ENCODE data around the gene PGF. TPM values are rescaled to one million over a fixed set of nuclear protein-coding genes. Genes with fewer than 3 reads are reported as not detected.

PGF gene
- total RNA-seq, 2 donors from 2014 or later, result 5.0 to 7.6 TPM

DNA sequence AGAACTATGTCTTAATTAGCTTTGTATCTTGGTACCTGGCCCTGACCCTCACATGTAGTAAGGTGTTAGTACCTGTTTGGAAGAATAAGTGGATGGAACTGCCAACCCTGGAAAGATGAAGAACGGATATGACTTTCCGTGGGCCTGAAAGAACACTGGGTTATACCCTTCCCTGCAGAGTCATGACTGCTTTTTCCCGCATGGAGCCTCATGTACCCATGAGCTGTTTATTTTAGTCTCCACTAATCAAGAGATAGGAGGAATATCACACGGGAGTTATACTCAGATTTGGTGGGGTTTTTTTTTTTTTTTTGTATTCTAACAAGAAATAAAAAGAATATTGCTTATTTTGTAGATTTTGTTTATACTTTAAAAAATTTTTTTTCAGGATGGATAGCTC, 57.8 kb downstream of the PGF start:
- peaks cover 98% of the 10 kb centered on the region for H3K36me3 Mint-ChIP-seq (ENCODE audit: low read depth)

DNA sequence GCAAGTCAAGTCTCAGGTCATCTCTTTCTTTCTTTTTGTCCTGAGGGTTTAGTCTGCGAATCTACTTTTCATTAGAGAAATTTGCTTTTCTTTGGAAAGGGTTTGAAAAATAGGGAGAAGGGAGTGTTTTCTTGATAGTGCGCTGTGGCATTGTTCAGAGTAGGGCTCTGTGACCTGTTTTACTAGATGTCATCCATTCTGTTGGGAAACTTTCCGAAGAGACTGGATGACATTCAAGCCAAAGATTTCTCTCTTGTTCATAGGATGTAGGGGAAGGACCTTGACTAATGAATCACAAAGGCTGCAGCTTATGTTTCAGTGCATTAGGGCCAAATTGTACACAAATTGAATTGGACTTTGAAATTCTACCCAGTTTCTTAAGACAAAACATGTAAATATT, 59.0 kb downstream of the PGF start:
- H3K27ac ChIP-seq (ENCODE audit: low read depth, low read length), result no peak overlapping the region
- H3K36me3 ChIP-seq (ENCODE audit: control insufficient read depth, insufficient read depth, low read length), result peaks cover 96% of the 10 kb centered on the region
- Mint-ChIP-seq H3K9me3 (no peaks in the 10 kb centered on the region), H3K36me3 (ENCODE audit: low read depth) (peaks cover 98% of the 10 kb centered on the region), H3K27me3 (ENCODE audit: insufficient read depth) (no peaks in the 10 kb centered on the region), H3K27ac (no peak overlapping the region), H3K4me1 (no peaks in the 10 kb centered on the region), H3K4me3 (no peak overlapping the region)
- H3K9me3 ChIP-seq (ENCODE audit: control insufficient read depth, low read length), result no peaks in the 10 kb centered on the region
- DNase-seq, result no peak
- TF ChIP-seq, protein P1, sequence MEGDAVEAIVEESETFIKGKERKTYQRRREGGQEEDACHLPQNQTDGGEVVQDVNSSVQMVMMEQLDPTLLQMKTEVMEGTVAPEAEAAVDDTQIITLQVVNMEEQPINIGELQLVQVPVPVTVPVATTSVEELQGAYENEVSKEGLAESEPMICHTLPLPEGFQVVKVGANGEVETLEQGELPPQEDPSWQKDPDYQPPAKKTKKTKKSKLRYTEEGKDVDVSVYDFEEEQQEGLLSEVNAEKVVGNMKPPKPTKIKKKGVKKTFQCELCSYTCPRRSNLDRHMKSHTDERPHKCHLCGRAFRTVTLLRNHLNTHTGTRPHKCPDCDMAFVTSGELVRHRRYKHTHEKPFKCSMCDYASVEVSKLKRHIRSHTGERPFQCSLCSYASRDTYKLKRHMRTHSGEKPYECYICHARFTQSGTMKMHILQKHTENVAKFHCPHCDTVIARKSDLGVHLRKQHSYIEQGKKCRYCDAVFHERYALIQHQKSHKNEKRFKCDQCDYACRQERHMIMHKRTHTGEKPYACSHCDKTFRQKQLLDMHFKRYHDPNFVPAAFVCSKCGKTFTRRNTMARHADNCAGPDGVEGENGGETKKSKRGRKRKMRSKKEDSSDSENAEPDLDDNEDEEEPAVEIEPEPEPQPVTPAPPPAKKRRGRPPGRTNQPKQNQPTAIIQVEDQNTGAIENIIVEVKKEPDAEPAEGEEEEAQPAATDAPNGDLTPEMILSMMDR (conservative IDR thresholded peaks at IDR 0.05), result no peak
- H3K27me3 ChIP-seq (ENCODE audit: control insufficient read depth, insufficient read depth, low read length, poor library complexity, severe bottlenecking), result no peaks in the 10 kb centered on the region
- H3K4me1 ChIP-seq (ENCODE audit: control insufficient read depth, insufficient read depth, low read length), result no peaks in the 10 kb centered on the region
- H3K9ac ChIP-seq (ENCODE audit: extremely low read depth, low read length, poor library complexity, severe bottlenecking), result no peak overlapping the region
- 96 to 100% methylated on average over 2 of the region's 3 CpGs for WGBS, 2 experiments (ENCODE audit: insufficient coverage in 1 of 2, insufficient read length in 1 of 2)
- no peak overlapping the region for H3K4me3 ChIP-seq (ENCODE audit: low read length)

More for the DNA sequence above, 57.8 kb downstream of the PGF start:
- DNase-seq, result no peak
- Histone ChIP-seq H3K27me3 (ENCODE audit: control insufficient read depth, insufficient read depth, low read length, poor library complexity, severe bottlenecking) (no peaks in the 10 kb centered on the region), H3K4me1 (ENCODE audit: control insufficient read depth, insufficient read depth, low read length) (no peaks in the 10 kb centered on the region), H3K27ac (ENCODE audit: low read depth, low read length) (no peak overlapping the region), H3K4me3 (ENCODE audit: low read length) (no peak overlapping the region), H3K36me3 (ENCODE audit: control insufficient read depth, insufficient read depth, low read length) (peaks cover 96% of the 10 kb centered on the region), H3K9me3 (ENCODE audit: control insufficient read depth, low read length) (no peaks in the 10 kb centered on the region), H3K9ac (ENCODE audit: extremely low read depth, low read length, poor library complexity, severe bottlenecking) (no peak overlapping the region)
- TF ChIP-seq, protein P1 (conservative IDR thresholded peaks at IDR 0.05), result no peak
- no peak overlapping the region for H3K4me3 Mint-ChIP-seq
- whole genome bisulfite sequencing, 2 experiments (ENCODE audit: insufficient coverage in 1 of 2, insufficient read length in 1 of 2), result 91 to 93% methylated on average over 2 to 3 of the region's 4 CpGs
- H3K4me1 Mint-ChIP-seq, result peaks cover 2% of the 10 kb centered on the region
- H3K27ac Mint-ChIP-seq, result no peak overlapping the region
- no peaks in the 10 kb centered on the region for H3K27me3 Mint-ChIP-seq (ENCODE audit: insufficient read depth)
- no peaks in the 10 kb centered on the region for H3K9me3 Mint-ChIP-seq

DNA sequence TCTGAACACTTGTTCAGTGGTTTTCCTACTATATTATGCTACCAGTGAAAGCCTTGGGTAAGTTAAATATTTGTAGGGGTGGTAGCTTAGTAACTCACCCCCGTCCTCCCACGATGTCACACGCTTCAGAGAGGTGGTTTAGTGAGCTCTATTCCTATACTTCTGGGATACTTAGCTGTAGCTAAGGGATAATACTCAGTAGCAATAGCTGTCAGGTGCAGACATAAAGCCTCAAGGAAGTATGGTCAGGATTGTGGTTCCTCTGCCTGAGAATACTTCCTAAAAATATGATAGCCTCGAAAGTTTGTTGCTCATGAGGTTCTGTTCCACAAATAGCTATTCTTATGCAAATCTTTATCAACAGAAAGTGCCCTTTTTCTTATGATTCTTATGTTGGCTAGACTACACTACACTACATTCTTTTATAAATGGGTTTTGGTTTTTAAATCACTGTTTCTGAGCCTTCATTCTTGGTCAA, 61.7 kb downstream of the PGF start:
- TF ChIP-seq, protein P1 (conservative IDR thresholded peaks at IDR 0.05), result no peak
- peaks cover 3% of the 10 kb centered on the region for H3K4me1 ChIP-seq (ENCODE audit: control insufficient read depth, insufficient read depth, low read length)
- no peak overlapping the region for H3K27ac ChIP-seq (ENCODE audit: low read depth, low read length)
- Mint-ChIP-seq H3K27me3 (ENCODE audit: insufficient read depth) (no peaks in the 10 kb centered on the region), H3K4me1 (peaks cover 9% of the 10 kb centered on the region), H3K27ac (no peak overlapping the region), H3K4me3 (no peak overlapping the region), H3K9me3 (no peaks in the 10 kb centered on the region), H3K36me3 (ENCODE audit: low read depth) (peaks cover 93% of the 10 kb centered on the region)
- H3K9me3 ChIP-seq (ENCODE audit: control insufficient read depth, low read length), result no peaks in the 10 kb centered on the region
- H3K36me3 ChIP-seq (ENCODE audit: control insufficient read depth, insufficient read depth, low read length), result peaks cover 87% of the 10 kb centered on the region
- WGBS, 2 experiments (ENCODE audit: insufficient coverage in 1 of 2, insufficient read length in 1 of 2), result 70 to 100% methylated on average over 1 to 4 of the region's 4 CpGs
- no peak for DNase-seq
- no peaks in the 10 kb centered on the region for H3K27me3 ChIP-seq (ENCODE audit: control insufficient read depth, insufficient read depth, low read length, poor library complexity, severe bottlenecking)
- no peak overlapping the region for H3K9ac ChIP-seq (ENCODE audit: extremely low read depth, low read length, poor library complexity, severe bottlenecking)
- no peak overlapping the region for H3K4me3 ChIP-seq (ENCODE audit: low read length)

Measured in endodermal cell (in vitro differentiated cells).